SK-N-SH treated with all-trans-retinoic acid at 6 μM for 48 hours (cell line): ENCODE results near the gene NELFCD.

Experiments
- ATAC-seq: fragments of 200-7000 bp; cut with Tn5 transposase; 3 replicates; pipeline ENCODE4 v1.9.1; 2020; ENCODE audit warnings: mild to moderate bottlenecking, moderate library complexity
- BACH2 ChIP-seq: fragments of 250-450 bp; sonication (Bioruptor Pico); IDR thresholded peaks from 2 replicates; pipeline ENCODE4 v1.9.0; 2021; ENCODE audit warnings: mild to moderate bottlenecking, borderline replicate concordance
- CSDC2 ChIP-seq: fragments of 250-450 bp; sonication (Bioruptor Pico); IDR thresholded peaks from 2 replicates; pipeline ENCODE4 v1.5.0; 2020; ENCODE audit warnings: mild to moderate bottlenecking, moderate library complexity
- ESRRG ChIP-seq: fragments of 250-450 bp; sonication (Bioruptor Pico); IDR thresholded peaks from 2 replicates; pipeline ENCODE4 v1.6.1; 2021; ENCODE audit warnings: mild to moderate bottlenecking
- GLIS3 ChIP-seq: fragments of 250-450 bp; sonication (Bioruptor Pico); IDR thresholded peaks from 2 replicates; pipeline ENCODE4 v1.5.0; 2020; ENCODE audit warnings: mild to moderate bottlenecking, moderate library complexity
- ISL1 ChIP-seq: fragments of 250-450 bp; sonication (Bioruptor Pico); IDR thresholded peaks from 2 replicates; pipeline ENCODE4 v2.1.2; 2022; ENCODE audit warnings: mild to moderate bottlenecking, moderate library complexity
- OSR1 ChIP-seq: fragments of 250-450 bp; sonication (Bioruptor Pico); IDR thresholded peaks from 2 replicates; pipeline ENCODE4 v1.8.0; 2022; ENCODE audit warnings: moderate library complexity, mild to moderate bottlenecking, inconsistent platforms
- PPARA ChIP-seq: fragments of 250-450 bp; sonication (Bioruptor Pico); IDR thresholded peaks from 2 replicates; pipeline ENCODE4 v1.5.0; 2020; ENCODE audit warnings: mild to moderate bottlenecking, borderline replicate concordance
- RARB ChIP-seq: fragments of 250-450 bp; sonication (Bioruptor Pico); IDR thresholded peaks from 2 replicates; pipeline ENCODE4 v1.8.0; 2021; ENCODE audit warnings: mild to moderate bottlenecking, moderate library complexity
- SNAI2 ChIP-seq: fragments of 250-450 bp; sonication (Bioruptor Pico); IDR thresholded peaks from 2 replicates; pipeline ENCODE4 v1.5.0; 2020; ENCODE audit warnings: mild to moderate bottlenecking, moderate library complexity
- TCF4 ChIP-seq: fragments of 250-450 bp; sonication (Bioruptor Pico); IDR thresholded peaks from 2 replicates; pipeline ENCODE4 v1.8.0; 2021; ENCODE audit warnings: mild to moderate bottlenecking, moderate library complexity, borderline replicate concordance
- TOX ChIP-seq: fragments of 250-450 bp; sonication (Bioruptor Pico); IDR thresholded peaks from 2 replicates; pipeline ENCODE4 v1.8.0; 2021; ENCODE audit warnings: mild to moderate bottlenecking, moderate library complexity, borderline replicate concordance
- TSHZ2 ChIP-seq: fragments of 250-450 bp; sonication (Bioruptor Pico); IDR thresholded peaks from 2 replicates; pipeline ENCODE4 v1.5.0; 2020; ENCODE audit warnings: mild to moderate bottlenecking, moderate library complexity
- ZC3H10 ChIP-seq: fragments of 250-450 bp; sonication (Bioruptor Pico); IDR thresholded peaks from 2 replicates; pipeline ENCODE4 v1.5.1; 2021; ENCODE audit warnings: mild to moderate bottlenecking, moderate library complexity
- ZFP3 ChIP-seq: fragments of 250-450 bp; sonication (Bioruptor Pico); IDR thresholded peaks from 2 replicates; pipeline ENCODE4 v1.5.0; 2020; ENCODE audit warnings: mild to moderate bottlenecking, moderate library complexity
- ZFP30 ChIP-seq: fragments of 450-650 bp; formaldehyde crosslinking; IDR thresholded peaks from 2 replicates; pipeline ENCODE4 v1.5.0; 2022; ENCODE audit warnings: mild to moderate bottlenecking, moderate library complexity
- ZNF565 ChIP-seq: fragments of 450-650 bp; formaldehyde crosslinking; conservative IDR thresholded peaks from 2 replicates; pipeline ENCODE4 v1.5.0; 2020; ENCODE audit warnings: low read depth, mild to moderate bottlenecking, moderate library complexity
- ZNF70 ChIP-seq: fragments of 450-650 bp; formaldehyde crosslinking; IDR thresholded peaks from 2 replicates; pipeline ENCODE4 v1.5.0; 2020; ENCODE audit warnings: mild to moderate bottlenecking, moderate library complexity
- ZNF8 ChIP-seq: fragments of 450-650 bp; formaldehyde crosslinking; IDR thresholded peaks from 2 replicates; pipeline ENCODE4 v1.5.0; 2020; ENCODE audit warnings: mild to moderate bottlenecking, moderate library complexity
- TF ChIP-seq, protein P1 (sequence below): fragments of 250-450 bp; sonication (Bioruptor Pico); IDR thresholded peaks from 2 replicates; pipeline ENCODE4 v1.8.0; 2021; ENCODE audit warnings: low read depth, mild to moderate bottlenecking, moderate library complexity, borderline replicate concordance
- TF ChIP-seq, protein P2 (sequence below): fragments of 250-450 bp; sonication (Bioruptor Pico); IDR thresholded peaks from 2 replicates; pipeline ENCODE4 v1.5.1; 2021; ENCODE audit warnings: mild to moderate bottlenecking, moderate library complexity
- TF ChIP-seq, protein P3 (sequence below): fragments of 250-450 bp; sonication (Bioruptor Pico); IDR thresholded peaks from 2 replicates; pipeline ENCODE4 v1.5.1; 2020; ENCODE audit warnings: low read depth, mild to moderate bottlenecking, moderate library complexity

The NELFCD gene

GRCh38 chr20:58987790-58988564 lies 6.9 kb downstream of the NELFCD start:
- ATAC-seq = no peak

DNA sequence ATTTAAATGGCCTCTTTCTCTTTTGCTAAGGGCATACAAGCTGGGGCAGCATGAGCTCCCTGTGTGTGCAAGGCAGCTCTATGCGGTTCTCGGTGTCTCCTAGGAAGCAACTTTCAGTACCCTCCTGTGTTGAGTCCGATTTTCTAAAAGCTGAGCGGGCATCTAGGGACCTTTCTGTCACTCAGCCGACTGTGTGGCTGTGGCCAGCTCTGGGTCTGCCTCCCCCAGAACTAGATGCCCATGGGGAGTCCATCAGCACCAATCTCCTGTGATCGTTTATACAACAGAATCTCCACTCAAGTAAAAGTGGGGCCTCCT lies 7.5 kb downstream of the NELFCD start:
- no peak for ATAC-seq
- TF ChIP-seq ZNF70 (CRISPR knock-in tag) (no peak), ZC3H10 (CRISPR knock-in tag) (no peak), ZFP3 (CRISPR knock-in tag) (no peak), OSR1 (no peak), PPARA (CRISPR knock-in tag) (no peak), TOX (CRISPR knock-in tag) (no peak), ESRRG (no peak), GLIS3 (CRISPR knock-in tag) (no peak), TCF4 (CRISPR knock-in tag) (no peak), RARB (CRISPR knock-in tag) (no peak), ISL1 (no peak), CSDC2 (CRISPR knock-in tag) (no peak), ZFP30 (CRISPR knock-in tag) (no peak), BACH2 (CRISPR knock-in tag) (no peak), SNAI2 (no peak)
- TF ChIP-seq, protein P1, sequence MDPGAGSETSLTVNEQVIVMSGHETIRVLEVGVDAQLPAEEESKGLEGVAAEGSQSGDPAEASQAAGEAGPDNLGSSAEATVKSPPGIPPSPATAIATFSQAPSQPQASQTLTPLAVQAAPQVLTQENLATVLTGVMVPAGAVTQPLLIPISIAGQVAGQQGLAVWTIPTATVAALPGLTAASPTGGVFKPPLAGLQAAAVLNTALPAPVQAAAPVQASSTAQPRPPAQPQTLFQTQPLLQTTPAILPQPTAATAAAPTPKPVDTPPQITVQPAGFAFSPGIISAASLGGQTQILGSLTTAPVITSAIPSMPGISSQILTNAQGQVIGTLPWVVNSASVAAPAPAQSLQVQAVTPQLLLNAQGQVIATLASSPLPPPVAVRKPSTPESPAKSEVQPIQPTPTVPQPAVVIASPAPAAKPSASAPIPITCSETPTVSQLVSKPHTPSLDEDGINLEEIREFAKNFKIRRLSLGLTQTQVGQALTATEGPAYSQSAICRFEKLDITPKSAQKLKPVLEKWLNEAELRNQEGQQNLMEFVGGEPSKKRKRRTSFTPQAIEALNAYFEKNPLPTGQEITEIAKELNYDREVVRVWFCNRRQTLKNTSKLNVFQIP (CRISPR knock-in tag) = no peak

More at GRCh38 chr20:58987790-58988564, 6.9 kb downstream of the NELFCD start:
- TF ChIP-seq ZNF8 (CRISPR knock-in tag) (no peak), OSR1 (no peak), RARB (CRISPR knock-in tag) (no peak), SNAI2 (no peak), BACH2 (CRISPR knock-in tag) (no peak), TCF4 (CRISPR knock-in tag) (no peak), ZFP30 (CRISPR knock-in tag) (no peak), ZC3H10 (CRISPR knock-in tag) (no peak), ZFP3 (CRISPR knock-in tag) (no peak), ISL1 (no peak), CSDC2 (CRISPR knock-in tag) (no peak), GLIS3 (CRISPR knock-in tag) (no peak), ZNF565 (CRISPR knock-in tag) (no peak), TSHZ2 (CRISPR knock-in tag) (no peak)
- TF ChIP-seq, protein P2, sequence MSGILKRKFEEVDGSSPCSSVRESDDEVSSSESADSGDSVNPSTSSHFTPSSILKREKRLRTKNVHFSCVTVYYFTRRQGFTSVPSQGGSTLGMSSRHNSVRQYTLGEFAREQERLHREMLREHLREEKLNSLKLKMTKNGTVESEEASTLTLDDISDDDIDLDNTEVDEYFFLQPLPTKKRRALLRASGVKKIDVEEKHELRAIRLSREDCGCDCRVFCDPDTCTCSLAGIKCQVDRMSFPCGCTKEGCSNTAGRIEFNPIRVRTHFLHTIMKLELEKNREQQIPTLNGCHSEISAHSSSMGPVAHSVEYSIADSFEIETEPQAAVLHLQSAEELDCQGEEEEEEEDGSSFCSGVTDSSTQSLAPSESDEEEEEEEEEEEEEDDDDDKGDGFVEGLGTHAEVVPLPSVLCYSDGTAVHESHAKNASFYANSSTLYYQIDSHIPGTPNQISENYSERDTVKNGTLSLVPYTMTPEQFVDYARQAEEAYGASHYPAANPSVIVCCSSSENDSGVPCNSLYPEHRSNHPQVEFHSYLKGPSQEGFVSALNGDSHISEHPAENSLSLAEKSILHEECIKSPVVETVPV (CRISPR knock-in tag) = no peak
- TF ChIP-seq, protein P1 (CRISPR knock-in tag) = no peak
- TF ChIP-seq, protein P3, sequence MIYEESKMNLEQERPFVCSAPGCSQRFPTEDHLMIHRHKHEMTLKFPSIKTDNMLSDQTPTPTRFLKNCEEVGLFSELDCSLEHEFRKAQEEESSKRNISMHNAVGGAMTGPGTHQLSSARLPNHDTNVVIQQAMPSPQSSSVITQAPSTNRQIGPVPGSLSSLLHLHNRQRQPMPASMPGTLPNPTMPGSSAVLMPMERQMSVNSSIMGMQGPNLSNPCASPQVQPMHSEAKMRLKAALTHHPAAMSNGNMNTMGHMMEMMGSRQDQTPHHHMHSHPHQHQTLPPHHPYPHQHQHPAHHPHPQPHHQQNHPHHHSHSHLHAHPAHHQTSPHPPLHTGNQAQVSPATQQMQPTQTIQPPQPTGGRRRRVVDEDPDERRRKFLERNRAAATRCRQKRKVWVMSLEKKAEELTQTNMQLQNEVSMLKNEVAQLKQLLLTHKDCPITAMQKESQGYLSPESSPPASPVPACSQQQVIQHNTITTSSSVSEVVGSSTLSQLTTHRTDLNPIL (CRISPR knock-in tag) = no peak

GRCh38 chr20:58989196-58989595 lies 8.1 kb downstream of the NELFCD start:
- ATAC-seq = no peak
- TF ChIP-seq OSR1 (no peak), ESRRG (no peak), BACH2 (CRISPR knock-in tag) (no peak), ZFP3 (CRISPR knock-in tag) (no peak), TCF4 (CRISPR knock-in tag) (no peak), RARB (CRISPR knock-in tag) (no peak), ZC3H10 (CRISPR knock-in tag) (no peak)
- TF ChIP-seq, protein P2 (CRISPR knock-in tag) = no peak
- TF ChIP-seq, protein P3 (CRISPR knock-in tag) = no peak
